Activated naive CD8-positive, alpha-beta T cell treated with anti-CD3 and anti-CD28 coated beads, Interleukin-2, amount 50 U/mL, for 16 hours (primary cell): ENCODE measurements around the gene RBP3.

Experiments used
- DNase-seq: peaks from one replicate; pipeline ENCODE4 v3.0.0-alpha.2; 2020; ENCODE audit warnings: low read depth, low spot score

RBP3 gene

DNA sequence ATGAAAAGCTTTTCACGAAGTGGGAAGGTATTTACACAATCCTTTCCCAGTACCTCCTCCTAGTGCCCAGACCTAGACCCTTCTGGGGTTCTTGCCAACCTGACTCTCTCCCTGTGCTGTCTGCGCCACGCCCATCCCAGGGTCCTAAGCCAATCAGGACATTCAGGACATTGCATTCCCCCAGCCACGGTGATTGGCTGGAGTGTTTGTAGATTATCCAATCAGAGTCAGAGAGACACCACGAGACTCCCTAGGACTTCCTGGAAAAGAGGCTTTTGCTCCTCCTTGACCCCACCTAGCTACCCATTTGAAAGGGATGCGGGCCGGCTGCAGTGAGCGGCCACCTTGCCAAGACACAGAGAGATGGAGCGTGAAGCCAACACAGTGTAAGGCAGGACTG is 29.5 kb upstream of the RBP3 start:
- DNase-seq: no peak

DNA sequence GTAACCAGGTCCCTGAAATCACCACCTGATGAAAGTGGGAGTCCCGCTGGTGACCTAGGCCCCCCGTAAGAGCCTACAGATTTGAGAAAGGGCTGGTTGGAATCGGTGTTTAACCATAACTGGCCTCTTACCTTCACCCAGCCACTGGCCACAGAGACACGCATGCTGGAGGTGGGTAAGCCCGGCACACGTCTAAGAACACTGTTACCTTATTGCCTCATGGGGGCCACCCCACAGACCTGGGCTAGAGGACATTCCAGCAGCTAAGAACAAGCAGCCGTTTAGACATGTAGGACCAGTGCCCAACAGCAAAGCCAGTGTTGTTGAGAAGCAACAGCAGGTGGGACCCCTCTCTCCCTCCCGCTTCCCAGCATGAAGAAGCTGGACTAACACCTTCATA is 28.4 kb upstream of the RBP3 start:
- no peak for DNase-seq

DNA sequence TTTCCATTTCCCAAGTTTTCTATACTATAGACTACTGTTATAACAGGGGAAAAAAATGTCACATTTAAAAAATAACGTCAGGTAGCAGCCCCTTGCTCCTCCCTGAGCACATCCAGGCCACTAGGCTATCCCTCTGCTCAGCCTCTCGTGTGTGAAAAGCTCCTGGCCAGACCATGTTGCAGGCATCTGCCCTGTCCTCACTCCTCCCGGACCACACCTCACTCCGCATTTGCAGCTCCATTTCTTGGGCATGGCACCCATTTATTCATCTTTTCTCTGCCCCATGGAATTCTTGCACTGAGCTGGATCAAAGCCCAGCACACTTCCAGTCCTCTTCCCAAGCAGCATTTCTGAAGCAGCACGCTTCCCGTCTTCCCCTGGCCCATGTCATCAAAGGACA is 27.4 kb upstream of the RBP3 start:
- DNase-seq: no peak

DNA sequence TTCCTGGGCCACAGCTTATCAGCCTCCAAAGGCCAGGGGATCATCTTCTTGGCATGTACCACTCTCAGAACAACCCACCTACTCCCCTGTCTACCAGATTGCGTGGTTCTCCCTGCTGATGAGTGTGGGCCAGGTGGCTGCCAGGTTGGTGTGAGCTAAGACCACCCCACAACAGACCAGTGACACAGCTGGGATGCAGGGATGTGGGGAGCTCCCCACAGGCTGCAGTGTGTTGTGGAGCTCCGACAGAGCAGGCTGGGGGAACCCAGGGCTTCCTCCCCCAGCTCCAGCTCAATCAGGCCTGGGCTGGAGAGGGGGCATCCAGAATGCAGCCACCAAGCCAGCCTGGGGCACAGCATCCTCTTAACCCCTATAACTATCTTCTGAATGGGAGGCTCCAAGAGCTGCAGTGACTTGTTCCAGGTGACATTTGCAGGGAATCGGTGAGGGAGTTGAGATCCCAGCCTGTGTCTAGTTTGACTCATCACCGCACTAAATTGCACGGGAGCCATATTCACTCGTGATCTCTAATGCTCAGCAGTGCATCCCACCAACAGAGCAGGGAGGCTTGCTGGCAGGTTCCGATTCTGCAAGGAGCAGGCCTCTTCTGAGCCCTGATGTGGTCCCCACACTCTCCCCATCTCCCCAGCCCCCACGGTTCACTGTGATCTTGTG is 26.5 kb upstream of the RBP3 start:
- no peak for DNase-seq

DNA sequence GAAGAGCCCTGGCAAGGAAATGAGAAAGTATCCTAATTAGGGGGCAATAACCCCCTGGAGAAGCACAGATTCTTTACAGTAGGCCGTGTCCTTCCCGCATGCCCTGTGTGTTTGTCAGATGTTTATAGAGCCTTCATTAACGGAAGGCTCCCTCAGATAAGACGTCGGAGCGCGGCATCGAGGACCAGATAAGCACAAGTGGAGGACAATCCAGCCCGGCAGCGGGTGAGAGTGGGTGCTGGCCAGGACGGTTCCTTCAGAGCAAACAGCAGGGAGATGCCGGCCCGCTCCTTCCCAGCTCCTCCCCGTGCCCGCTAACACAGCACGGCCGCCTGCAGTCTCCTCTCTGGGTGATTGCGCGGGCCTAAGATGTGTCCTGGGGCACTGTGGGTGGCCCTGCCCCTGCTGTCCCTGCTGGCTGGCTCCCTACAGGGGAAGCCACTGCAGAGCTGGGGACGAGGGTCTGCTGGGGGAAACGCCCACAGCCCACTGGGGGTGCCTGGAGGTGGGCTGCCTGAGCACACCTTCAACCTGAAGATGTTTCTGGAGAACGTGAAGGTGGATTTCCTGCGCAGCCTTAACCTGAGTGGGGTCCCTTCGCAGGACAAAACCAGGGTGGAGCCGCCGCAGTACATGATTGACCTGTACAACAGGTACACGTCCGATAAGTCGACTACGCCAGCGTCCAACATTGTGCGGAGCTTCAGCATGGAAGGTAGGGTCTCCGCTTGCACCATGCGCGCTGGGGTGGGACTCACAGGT is 25.7 kb upstream of the RBP3 start, which contains the start of gene GDF2:
Gene GDF2, plus strand, starts transcription at position 155 of the 762 bp plus-strand sequence. Its CDS starts 215 bp downstream, at position 370.
- no peak for DNase-seq

DNA sequence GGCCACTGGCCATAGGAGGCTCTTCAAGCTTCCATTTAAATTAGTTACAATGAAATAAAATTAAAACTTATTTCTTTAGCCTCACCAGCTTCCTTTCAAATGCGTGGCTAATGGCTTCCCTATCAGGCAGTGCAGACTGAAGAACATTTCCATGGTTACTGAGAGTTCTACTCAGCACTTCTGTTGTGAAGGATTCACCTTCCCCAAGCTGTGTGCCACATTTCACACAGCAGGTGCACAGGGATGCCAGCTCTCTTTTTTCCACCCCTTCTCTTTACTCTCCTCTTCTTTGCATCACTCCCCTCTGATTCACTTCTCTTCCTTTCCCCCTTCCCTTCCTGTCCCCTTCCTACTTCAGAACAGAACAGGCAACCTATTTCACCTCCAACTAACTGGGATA is 25.1 kb upstream of the RBP3 start:
- DNase-seq: no peak

DNA sequence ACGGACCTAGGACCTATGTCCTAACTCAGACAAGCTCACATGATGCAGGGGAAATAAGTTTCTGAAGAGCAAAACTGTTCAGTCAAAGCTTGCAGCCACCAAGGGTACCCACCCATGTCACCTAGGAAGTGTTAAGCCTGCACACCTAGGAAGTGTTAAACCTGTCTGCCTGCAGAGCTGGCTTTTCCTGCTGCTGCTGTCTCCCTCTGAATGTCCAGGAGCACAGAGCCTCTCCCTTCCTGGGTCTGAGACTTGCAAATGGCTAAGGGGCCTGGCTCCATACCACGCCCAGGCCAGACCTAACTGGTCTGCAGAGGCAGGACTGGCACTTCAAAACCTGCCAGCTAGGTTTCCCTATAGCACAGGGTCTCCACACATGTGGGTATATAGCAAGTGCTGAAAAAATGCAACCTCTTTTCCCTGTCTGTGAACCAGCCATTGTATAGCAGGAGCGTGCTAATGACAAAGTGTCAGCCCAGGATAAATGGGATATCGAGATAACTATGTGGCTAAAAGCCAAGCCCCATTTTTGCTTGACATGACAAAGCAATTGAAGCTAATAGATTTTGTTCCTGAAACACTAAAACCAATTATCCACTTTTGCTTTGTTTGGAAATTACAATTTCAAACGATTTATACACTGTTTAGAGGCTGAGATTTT is 24.4 kb upstream of the RBP3 start:
- no peak for DNase-seq

DNA sequence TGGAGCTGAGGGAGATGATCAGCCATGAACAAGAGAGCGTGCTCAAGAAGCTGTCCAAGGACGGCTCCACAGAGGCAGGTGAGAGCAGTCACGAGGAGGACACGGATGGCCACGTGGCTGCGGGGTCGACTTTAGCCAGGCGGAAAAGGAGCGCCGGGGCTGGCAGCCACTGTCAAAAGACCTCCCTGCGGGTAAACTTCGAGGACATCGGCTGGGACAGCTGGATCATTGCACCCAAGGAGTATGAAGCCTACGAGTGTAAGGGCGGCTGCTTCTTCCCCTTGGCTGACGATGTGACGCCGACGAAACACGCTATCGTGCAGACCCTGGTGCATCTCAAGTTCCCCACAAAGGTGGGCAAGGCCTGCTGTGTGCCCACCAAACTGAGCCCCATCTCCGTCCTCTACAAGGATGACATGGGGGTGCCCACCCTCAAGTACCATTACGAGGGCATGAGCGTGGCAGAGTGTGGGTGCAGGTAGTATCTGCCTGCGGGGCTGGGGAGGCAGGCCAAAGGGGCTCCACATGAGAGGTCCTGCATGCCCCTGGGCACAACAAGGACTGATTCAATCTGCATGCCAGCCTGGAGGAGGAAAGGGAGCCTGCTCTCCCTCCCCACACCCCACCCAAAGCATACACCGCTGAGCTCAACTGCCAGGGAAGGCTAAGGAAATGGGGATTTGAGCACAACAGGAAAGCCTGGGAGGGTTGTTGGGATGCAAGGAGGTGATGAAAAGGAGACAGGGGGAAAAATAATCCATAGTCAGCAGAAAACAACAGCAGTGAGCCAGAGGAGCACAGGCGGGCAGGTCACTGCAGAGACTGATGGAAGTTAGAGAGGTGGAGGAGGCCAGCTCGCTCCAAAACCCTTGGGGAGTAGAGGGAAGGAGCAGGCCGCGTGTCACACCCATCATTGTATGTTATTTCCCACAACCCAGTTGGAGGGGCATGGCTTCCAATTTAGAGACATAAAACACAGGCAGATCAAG is 22.6 kb upstream of the RBP3 start:
- DNase-seq: no peak

DNA sequence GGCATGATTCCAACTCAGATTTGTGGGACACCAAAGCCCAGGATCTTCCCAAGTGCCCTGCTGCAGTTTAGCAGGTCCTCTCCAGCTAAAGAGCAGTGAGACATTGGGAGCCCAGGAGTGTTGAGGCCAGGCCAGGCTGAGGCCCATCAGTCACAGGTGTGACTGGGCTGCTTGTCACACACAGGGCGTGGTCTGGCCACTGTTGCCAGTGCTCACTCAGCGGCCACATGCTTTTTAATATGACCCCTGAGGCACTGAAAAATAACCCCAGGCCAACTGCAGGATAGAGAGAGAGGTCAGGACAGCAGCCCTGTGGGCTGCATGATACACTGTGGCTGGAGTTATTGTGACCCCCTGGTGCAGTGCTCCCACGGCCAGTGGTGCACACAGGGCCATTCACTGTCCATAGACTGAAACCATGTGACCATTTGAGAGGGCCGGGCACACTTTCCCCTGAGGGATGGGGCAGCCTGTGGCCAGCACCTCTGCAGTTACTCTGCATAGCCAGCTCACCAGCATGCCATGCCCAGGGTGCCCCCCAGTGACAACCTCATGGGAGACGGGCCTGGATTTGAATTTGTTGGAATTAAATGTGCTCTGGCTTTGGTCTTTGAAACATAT is 21.7 kb upstream of the RBP3 start:
- DNase-seq: no peak

DNA sequence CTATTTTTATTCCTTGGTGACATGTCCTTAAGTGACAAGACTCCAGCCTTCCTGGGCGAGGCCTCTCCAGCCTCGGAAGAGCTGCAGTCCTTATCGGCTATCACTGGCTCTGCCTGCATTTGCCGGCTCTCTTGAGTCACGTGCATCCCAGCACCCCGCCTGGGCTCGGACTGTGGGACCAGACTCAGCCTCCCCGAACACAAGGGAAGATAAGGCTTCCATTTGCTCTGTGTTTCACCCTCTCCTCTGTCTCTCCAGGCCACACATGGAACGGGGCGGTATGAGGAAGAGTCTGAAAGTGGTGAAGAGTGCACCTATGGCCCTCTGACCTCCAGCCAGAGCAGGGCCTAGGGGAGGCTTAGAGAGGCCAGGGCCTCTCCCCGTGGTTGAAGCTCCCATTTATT is 21.2 kb upstream of the RBP3 start:
- no peak for DNase-seq

DNA sequence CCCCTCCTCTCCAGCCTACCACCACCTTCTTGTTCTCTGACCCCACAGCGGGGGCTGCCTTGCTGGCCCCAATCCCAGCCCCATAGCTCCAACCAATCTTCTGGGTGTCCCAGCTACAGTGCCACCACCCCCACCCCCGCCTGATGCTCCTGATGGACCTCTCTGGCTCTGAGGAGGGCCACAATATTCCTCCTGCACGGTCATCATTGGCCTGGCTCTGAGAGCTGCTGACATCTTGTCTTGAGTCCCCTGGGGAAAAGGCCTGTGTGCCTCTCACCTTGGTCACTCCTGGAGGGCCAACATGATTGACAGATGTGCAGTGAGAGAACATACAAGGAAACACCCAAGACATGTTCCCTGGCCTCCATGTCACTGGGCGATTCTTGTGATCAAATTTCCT is 18.3 kb upstream of the RBP3 start:
- DNase-seq: no peak

DNA sequence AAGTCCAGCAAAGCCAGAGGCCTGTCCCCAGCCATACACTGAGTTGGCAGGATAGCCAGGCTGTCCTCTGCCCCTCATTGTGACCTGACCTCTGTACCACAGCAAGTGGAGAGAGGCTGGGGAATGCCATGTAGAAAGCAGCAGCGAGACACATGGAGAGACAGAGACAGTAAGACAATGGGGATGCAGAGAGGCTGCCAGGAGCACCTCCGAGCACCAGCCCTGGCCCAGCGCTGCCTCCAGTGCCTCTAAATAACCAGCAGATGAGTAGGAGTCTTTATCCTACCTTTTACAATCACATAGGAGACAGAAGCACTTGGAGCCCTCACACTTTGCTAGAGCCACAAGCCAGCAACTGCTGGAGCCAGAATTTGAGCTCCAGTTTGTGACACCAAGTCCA is 17.8 kb upstream of the RBP3 start:
- DNase-seq: no peak

DNA sequence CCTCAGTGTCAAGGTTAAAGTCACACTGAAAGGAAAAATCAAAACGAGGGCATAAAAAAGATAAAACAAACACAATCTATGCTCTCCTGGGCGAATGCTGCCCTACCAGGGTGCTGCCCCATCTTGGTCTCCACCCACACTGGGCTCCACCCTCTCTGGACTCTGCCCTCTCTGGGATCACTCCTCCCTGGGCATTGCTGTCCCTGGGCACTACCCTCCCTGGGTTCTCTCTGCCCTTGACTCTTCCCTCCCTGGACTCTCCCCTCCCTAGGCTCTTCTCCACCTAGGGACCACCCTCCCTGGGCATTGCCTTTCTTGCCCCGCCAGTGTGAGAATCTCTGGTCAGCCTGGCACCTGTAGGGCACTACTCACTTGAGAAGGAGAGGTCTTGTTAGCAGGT is 17.4 kb upstream of the RBP3 start:
- DNase-seq: no peak

DNA sequence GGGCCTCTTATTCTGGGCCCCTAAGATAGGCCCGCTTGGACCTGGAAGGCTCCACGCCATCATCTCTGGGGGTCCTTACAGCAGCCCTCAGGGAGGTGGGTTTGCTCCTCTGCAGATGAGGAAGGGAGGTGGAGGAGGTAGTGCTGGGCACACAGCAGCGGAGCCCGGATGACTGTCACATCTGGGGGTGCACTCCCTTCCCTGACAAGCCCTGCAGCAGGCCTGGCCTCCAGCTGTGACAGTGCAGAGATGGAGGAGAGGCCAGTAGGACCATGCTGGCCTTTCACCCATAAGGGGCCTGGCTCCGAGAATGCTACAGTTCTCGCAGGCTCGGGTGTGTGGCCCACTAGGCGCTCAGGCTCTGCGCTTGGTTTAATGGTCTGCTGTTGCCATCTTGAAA is 16.7 kb upstream of the RBP3 start:
- no peak for DNase-seq

DNA sequence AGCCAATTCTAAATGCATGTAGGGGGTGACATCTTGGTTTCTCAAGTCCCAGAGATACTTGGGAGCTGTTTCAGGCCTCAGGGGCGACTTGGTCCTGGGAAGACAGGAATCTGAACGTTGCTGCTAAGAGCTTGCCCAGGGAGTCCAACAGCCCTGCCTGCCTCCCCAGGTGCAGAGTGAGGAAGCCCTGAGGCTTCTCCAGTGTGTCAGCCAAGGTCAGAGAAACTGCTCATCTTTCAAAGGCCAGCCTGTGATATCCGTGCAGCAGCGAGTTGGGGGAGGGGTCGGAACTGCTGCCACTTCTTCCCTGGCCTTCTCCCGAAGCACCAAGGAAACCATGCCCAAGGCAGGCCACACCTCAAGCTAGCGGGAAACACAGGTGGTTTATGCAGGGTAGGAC is 16.2 kb upstream of the RBP3 start:
- DNase-seq: no peak

DNA sequence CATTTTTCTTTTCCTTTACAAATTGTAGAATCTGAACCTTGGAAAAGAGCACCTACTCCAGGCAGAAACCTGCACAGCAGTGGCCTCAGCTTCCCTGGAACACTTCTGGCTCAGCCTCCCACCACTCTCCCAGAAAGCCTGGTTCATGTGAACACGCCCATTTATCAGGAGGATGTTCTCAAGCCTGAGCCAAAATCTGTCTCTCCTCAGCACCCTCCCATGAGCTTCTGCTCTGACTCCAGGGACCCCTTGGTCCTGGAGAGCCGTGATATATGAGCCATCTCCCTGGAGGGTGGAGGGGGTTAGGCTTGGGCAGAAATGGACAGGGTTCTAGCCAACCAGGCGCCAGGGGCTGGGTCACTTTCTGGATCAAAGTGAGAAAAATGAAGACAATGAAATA is 15.8 kb upstream of the RBP3 start:
- no peak for DNase-seq

DNA sequence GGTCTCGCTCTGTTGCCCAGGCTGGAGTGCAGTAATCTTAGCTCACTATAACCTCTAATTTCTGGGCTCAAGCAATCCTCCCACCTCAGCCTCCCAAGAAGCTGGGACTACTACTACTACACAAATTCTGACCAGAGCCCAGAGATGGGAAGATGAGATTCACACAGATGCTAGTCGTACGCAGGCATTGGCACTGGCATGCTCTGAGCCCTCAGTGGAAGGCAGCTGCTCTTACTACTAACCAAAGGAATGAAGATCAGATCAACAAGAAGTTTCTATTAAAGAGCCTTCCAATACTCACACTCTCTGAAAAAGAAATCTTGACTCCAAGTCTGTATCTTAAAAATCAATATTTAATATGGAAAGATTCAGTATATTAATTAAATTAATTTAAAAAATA is 15.2 kb upstream of the RBP3 start:
- DNase-seq: no peak

DNA sequence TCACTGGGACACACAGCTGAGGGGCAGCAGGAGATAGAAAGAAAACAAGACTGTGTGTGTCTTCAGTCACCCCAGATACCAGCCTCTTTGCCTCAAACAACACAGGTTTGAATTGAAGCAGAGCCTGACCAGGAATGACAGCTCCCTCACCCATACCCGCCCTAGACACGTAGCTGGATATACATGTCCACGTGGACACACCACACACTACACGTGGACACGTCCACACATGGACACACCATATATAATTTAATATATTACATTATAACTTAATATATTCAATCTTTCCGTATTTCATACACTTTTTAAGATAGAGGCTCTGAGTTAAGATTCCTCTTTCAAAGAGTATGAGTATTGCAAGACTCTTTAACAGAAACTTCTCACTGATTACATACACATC is 14.6 kb upstream of the RBP3 start:
- no peak for DNase-seq

DNA sequence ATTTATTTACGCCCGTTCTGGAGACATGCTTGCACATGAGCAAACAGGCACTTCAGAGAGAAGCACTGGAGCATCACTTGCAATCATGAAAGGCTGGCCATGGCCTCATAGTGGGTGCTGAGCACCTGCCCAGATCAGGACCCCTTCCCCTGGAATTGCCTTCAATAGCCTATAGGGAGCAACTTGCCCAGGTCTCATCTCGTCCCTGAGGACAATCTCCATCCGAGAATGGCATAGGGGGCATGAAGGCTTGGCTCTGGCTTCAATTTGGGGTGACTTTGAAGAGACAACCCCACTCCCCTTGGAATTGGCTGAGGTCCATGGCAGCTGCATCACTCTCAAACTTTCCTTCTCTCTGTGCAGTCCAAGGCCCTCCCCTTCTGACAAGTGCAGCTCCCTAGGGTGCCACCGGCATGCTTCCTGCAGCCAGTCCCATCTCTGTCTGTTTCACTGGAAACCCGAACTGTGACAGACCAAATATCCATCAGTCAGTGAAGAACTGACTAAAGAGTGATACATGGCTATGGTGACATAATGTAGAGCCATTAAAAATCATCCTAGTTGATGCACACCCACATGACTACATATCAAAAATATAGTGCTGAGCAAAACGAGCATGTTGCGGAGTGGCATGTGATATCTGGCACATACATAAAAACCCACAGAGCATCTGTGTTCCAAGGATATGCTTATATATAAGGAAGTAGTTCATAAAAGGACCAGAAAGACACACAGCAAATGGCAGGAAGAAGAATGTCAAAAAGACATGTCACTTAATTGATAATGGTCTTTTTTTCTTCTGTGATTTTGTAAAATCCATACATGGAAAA is 13.5 kb upstream of the RBP3 start:
- no peak for DNase-seq

DNA sequence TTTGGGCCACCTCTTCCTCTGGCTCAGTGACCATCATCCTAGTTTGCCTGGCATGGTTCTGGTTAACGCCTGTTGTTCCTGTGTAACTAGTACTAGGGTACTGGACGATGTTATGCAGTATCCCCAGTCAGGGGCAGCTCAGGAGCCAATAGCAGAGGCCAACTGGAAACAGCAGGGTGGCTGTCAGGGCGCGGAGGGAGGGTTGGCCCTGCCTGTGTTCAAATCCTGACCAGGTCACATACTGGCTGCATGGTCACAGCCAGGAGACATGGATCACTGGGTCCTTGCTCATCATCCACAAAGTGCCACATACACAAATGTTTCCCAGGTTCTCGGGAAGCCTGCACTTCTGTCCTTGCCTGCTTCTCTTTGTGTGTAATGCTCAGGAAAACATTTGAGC is 12.3 kb upstream of the RBP3 start:
- DNase-seq: no peak
